ENCODE results near the gene CCDC80.

- TF ChIP-seq, protein P1, sequence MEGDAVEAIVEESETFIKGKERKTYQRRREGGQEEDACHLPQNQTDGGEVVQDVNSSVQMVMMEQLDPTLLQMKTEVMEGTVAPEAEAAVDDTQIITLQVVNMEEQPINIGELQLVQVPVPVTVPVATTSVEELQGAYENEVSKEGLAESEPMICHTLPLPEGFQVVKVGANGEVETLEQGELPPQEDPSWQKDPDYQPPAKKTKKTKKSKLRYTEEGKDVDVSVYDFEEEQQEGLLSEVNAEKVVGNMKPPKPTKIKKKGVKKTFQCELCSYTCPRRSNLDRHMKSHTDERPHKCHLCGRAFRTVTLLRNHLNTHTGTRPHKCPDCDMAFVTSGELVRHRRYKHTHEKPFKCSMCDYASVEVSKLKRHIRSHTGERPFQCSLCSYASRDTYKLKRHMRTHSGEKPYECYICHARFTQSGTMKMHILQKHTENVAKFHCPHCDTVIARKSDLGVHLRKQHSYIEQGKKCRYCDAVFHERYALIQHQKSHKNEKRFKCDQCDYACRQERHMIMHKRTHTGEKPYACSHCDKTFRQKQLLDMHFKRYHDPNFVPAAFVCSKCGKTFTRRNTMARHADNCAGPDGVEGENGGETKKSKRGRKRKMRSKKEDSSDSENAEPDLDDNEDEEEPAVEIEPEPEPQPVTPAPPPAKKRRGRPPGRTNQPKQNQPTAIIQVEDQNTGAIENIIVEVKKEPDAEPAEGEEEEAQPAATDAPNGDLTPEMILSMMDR (IDR thresholded peaks at IDR 0.05), result no peak
- TF ChIP-seq POLR2A (IDR thresholded peaks at IDR 0.05), result no peak
Observed at GRCh38 chr3:112631257-112631656, 9.7 kb downstream of the CCDC80 start.
